A549 (cell line): ENCODE measurements around the gene APH1B. TPM values are rescaled to one million over a fixed set of nuclear protein-coding genes. Genes with fewer than 3 reads are reported as not detected.

Experiments used
- ATAC-seq, 2 experiments: fragments of 200-7000 bp in 1 of 2; fragments of >200 bp in 1 of 2; cut with Nextera tagmentation in 1 of 2; cut with Tn5 transposase in 1 of 2; 3 replicates each; pipeline versions ENCODE4 v1.8.0 to v1.9.1; 2018 to 2020; ENCODE audit warnings: mild to moderate bottlenecking in 1 of 2, moderate library complexity in 1 of 2
- CTCF ChIA-PET: fragments of 300-600 bp; sonication (Branson Sonifier 250); formaldehyde crosslinking; extraction: SDS; loops from one replicate; lab custom pipeline; 2021; ENCODE audit warnings: antibody characterized with exemption, inconsistent platforms; lab: Yijun Ruan, JAX
- POLR2A ChIA-PET: fragments of 350-600 bp; formaldehyde crosslinking; extraction: SDS; loops from one replicate; lab custom pipeline; 2021; ENCODE audit warnings: antibody characterized with exemption, inconsistent platforms; lab: Yijun Ruan, JAX
- DNase-seq, 2 experiments: peaks; one replicate each; pipeline versions ENCODE4 v3.0.0 to v3.0.0-alpha.2; 2011 to 2016; ENCODE audit warnings: low read depth in 1 of 2, low spot score in 1 of 2
- FAIRE-seq: peaks from 2 replicates; lab custom pipeline; 2011; peaks lifted over from hg19 to GRCh38; lab: Jason Lieb, UNC
- H3K27ac ChIP-seq, 2 experiments: fragments of >200 bp; sonication (Bioruptor Twin); formaldehyde crosslinking; 3 replicates each; pipeline ENCODE4 v1.5.1; 2016 to 2017
- H3K4me1 ChIP-seq: fragments of >200 bp; sonication (Bioruptor Twin); formaldehyde crosslinking; 3 replicates; pipeline ENCODE4 v1.6.1; 2016
- H3K4me2 ChIP-seq: fragments of >200 bp; sonication (Bioruptor Twin); formaldehyde crosslinking; 3 replicates; pipeline ENCODE4 v1.6.1; 2016
- H3K4me3 ChIP-seq: fragments of >200 bp; sonication (Bioruptor Twin); formaldehyde crosslinking; 3 replicates; pipeline ENCODE4 v1.5.1; 2016
- H3K9me3 ChIP-seq: fragments of >200 bp; sonication (Bioruptor Twin); formaldehyde crosslinking; 3 replicates; pipeline ENCODE4 v1.6.1; 2016
- EP300 ChIP-seq, 2 experiments: fragments of >200 bp; sonication (Bioruptor Twin); formaldehyde crosslinking; IDR thresholded peaks; 2 replicates in 1 of 2; 3 replicates in 1 of 2; pipeline ENCODE4 v1.6.1; 2016 to 2017
- ESRRA ChIP-seq: fragments of 150-350 bp; IDR thresholded peaks from 2 replicates; pipeline ENCODE4 v1.6.1; 2014; ENCODE audit warnings: mild to moderate bottlenecking, low read length, borderline replicate concordance
- FOSB ChIP-seq: fragments of 250-450 bp; sonication (Bioruptor Pico); IDR thresholded peaks from 2 replicates; pipeline ENCODE4 v1.5.0; 2020; ENCODE audit warnings: mild to moderate bottlenecking, moderate library complexity
- HMGXB4 ChIP-seq: fragments of 250-450 bp; sonication (Bioruptor Pico); IDR thresholded peaks from 2 replicates; pipeline ENCODE4 v1.5.0; 2021; ENCODE audit warnings: mild to moderate bottlenecking, moderate library complexity, borderline replicate concordance
- JUN ChIP-seq, 2 experiments: fragments of >200 bp; sonication (Bioruptor Twin); formaldehyde crosslinking; IDR thresholded peaks; 2 replicates in 1 of 2; 3 replicates in 1 of 2; pipeline ENCODE4 v1.6.1; 2016 to 2017
- KDM1A ChIP-seq: fragments of 200-600 bp; sonication (generic); IDR thresholded peaks from 2 replicates; pipeline ENCODE4 v1.6.1; 2016; ENCODE audit warnings: low read depth, mild to moderate bottlenecking
- MAFK ChIP-seq: fragments of 450-650 bp; IDR thresholded peaks from 2 replicates; pipeline ENCODE4 v1.6.1; 2014; ENCODE audit not compliant: partially characterized antibody
- MAX ChIP-seq: IDR thresholded peaks from 2 replicates; pipeline ENCODE4 v1.6.1; 2012
- MYC ChIP-seq: IDR thresholded peaks from 2 replicates; pipeline ENCODE4 v1.6.1; 2012; ENCODE audit warnings: mild to moderate bottlenecking, inconsistent platforms, low read length, improper control_type of control experiment, borderline replicate concordance
- NFE2L2 ChIP-seq: fragments of 150-350 bp; conservative IDR thresholded peaks from 2 replicates; pipeline ENCODE4 v1.6.1; 2014; ENCODE audit warnings: low read length
- NR3C1 ChIP-seq: fragments of >200 bp; sonication (Bioruptor Twin); formaldehyde crosslinking; IDR thresholded peaks from 3 replicates; pipeline ENCODE4 v1.6.1; 2017
- POLR2A ChIP-seq: IDR thresholded peaks from 2 replicates; pipeline ENCODE4 v1.6.1; 2012; ENCODE audit warnings: mild to moderate bottlenecking, low read length
- RAD21 ChIP-seq, 2 experiments: fragments of >200 bp in 1 of 2; sonication (Bioruptor Twin) in 1 of 2; formaldehyde crosslinking in 1 of 2; IDR thresholded peaks in 1 of 2; conservative IDR thresholded peaks in 1 of 2; 2 replicates in 1 of 2; 3 replicates in 1 of 2; pipeline ENCODE4 v1.6.1; 2012 to 2018; ENCODE audit warnings: inconsistent platforms in 1 of 2
- RCOR1 ChIP-seq: fragments of 150-350 bp; IDR thresholded peaks from 2 replicates; pipeline ENCODE4 v1.6.1; 2014; ENCODE audit warnings: antibody characterized with exemption, low read length, low read depth
- RNF2 ChIP-seq: fragments of 200-600 bp; sonication (generic); IDR thresholded peaks from 2 replicates; pipeline ENCODE4 v1.6.1; 2016; ENCODE audit warnings: low read depth, mild to moderate bottlenecking, antibody characterized with exemption, moderate library complexity, borderline replicate concordance
- SREBF2 ChIP-seq: fragments of 450-650 bp; IDR thresholded peaks from 2 replicates; pipeline ENCODE4 v1.6.1; 2014; ENCODE audit warnings: mild to moderate bottlenecking, moderate library complexity
- ZC3H11A ChIP-seq: fragments of 450-650 bp; IDR thresholded peaks from 2 replicates; pipeline ENCODE4 v1.6.1; 2014; ENCODE audit warnings: antibody characterized with exemption, mild to moderate bottlenecking
- ZNF302 ChIP-seq: fragments of 250-450 bp; sonication (Bioruptor Pico); IDR thresholded peaks from 2 replicates; pipeline ENCODE4 v1.9.0; 2021; ENCODE audit warnings: inconsistent platforms, mild to moderate bottlenecking, moderate library complexity
- WGBS: methylation state at CpG from one replicate; pipeline ENCODE4 v1.1.6; 2017; ENCODE audit errors: missing lambda C conversion rate; 5-methylcytosine and 5-hydroxymethylcytosine counted together
- polyA plus RNA-seq, 4 experiments: library from polyadenylated mRNA; depleted of rRNA in 3 of 4; stranded (reverse); fragments of >200 nt; fragmentation: RNase III in 1 of 4; extraction: RNeasy Plus Mini Kit Qiagen cat#74134 plus additional on column Dnase treatment in 1 of 4; gene quantifications; 2 replicates in 3 of 4; 3 replicates in 1 of 4; pipeline ENCODE4 v1.2.3, GENCODE V29; 2011 to 2017
- TF ChIP-seq, protein P1 (sequence below): IDR thresholded peaks from 2 replicates; pipeline ENCODE4 v1.6.1; 2012; ENCODE audit warnings: low read depth, borderline replicate concordance
- TF ChIP-seq, protein P2 (sequence below): fragments of 200-600 bp; sonication (generic); IDR thresholded peaks from 2 replicates; pipeline ENCODE4 v1.6.1; 2016; ENCODE audit warnings: antibody characterized with exemption, mild to moderate bottlenecking, moderate library complexity
- TF ChIP-seq, protein P3 (sequence below): fragments of 150-350 bp; IDR thresholded peaks from 2 replicates; pipeline ENCODE4 v1.6.1; 2014; ENCODE audit warnings: low read depth, mild to moderate bottlenecking, low read length

Gene APH1B
- polyA plus RNA-seq, 2 of the 4 experiments (the other 2 are of a cell fraction): 16.4 to 28.5 TPM

- Histone ChIP-seq H3K27ac (no peak overlapping the region), H3K9me3 (no peaks in the 10 kb centered on the region), H3K4me3 (no peak overlapping the region), H3K4me1 (no peaks in the 10 kb centered on the region), H3K4me2 (no peak overlapping the region)
- ChIA-PET CTCF (interaction anchor here (0.8 to 1.8 kb wide), 4 partner anchors 9 to 104 kb away, joined by 3 to 8 read pairs (median 5); no protein-coding TSS in a partner anchor), POLR2A (no interaction called here)
- DNase-seq (no peak), FAIRE-seq (peak; percentile 7), ATAC-seq (no peak)
- TF ChIP-seq HMGXB4 (CRISPR knock-in tag): no peak
- no peak for TF ChIP-seq RNF2
- TF ChIP-seq, protein P1, sequence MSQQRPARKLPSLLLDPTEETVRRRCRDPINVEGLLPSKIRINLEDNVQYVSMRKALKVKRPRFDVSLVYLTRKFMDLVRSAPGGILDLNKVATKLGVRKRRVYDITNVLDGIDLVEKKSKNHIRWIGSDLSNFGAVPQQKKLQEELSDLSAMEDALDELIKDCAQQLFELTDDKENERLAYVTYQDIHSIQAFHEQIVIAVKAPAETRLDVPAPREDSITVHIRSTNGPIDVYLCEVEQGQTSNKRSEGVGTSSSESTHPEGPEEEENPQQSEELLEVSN: no peak
- no peak for TF ChIP-seq ZC3H11A
- no peak for TF ChIP-seq SREBF2
- TF ChIP-seq EP300 (IDR thresholded peaks at IDR 0.05): no peak
- TF ChIP-seq RAD21 (conservative IDR thresholded peaks at IDR 0.05 in 1 of 2, IDR thresholded peaks at IDR 0.05 in 1 of 2): no peak
- 92% methylated on average over 7 of the region's 7 CpGs for WGBS
Measured at GRCh38 chr15:63299943-63300575, 22.7 kb downstream of the APH1B start.

GRCh38 chr15:63301088-63301487 lies 23.7 kb downstream of the APH1B start:
- 83% methylated on average over 1 of the region's 1 CpG for WGBS

DNA sequence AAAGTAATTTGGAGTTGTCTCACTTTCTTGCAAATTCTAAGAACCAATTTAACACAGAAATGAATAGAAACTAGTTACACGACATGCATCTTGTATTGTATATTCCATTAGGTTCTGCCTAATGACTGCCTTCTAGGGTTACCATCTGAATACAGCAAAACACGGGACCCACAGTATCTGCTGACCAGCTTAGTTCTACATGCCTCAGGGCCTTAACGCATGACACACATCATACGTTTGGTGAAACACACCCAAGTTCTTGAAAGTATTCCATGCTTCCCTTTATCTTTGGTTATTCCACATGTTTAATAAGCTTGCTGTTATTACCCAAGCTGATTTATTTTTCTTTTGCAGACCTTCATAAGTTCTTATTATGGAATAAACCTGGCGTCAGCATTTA lies 27.9 kb downstream of the APH1B start:
- POLR2A ChIA-PET: no interaction called here
- no peak for FAIRE-seq
- TF ChIP-seq NR3C1 (no peak), KDM1A (no peak), MAFK (no peak), RCOR1 (no peak), ESRRA (no peak), RNF2 (no peak), MYC (no peak)
- TF ChIP-seq, protein P2, sequence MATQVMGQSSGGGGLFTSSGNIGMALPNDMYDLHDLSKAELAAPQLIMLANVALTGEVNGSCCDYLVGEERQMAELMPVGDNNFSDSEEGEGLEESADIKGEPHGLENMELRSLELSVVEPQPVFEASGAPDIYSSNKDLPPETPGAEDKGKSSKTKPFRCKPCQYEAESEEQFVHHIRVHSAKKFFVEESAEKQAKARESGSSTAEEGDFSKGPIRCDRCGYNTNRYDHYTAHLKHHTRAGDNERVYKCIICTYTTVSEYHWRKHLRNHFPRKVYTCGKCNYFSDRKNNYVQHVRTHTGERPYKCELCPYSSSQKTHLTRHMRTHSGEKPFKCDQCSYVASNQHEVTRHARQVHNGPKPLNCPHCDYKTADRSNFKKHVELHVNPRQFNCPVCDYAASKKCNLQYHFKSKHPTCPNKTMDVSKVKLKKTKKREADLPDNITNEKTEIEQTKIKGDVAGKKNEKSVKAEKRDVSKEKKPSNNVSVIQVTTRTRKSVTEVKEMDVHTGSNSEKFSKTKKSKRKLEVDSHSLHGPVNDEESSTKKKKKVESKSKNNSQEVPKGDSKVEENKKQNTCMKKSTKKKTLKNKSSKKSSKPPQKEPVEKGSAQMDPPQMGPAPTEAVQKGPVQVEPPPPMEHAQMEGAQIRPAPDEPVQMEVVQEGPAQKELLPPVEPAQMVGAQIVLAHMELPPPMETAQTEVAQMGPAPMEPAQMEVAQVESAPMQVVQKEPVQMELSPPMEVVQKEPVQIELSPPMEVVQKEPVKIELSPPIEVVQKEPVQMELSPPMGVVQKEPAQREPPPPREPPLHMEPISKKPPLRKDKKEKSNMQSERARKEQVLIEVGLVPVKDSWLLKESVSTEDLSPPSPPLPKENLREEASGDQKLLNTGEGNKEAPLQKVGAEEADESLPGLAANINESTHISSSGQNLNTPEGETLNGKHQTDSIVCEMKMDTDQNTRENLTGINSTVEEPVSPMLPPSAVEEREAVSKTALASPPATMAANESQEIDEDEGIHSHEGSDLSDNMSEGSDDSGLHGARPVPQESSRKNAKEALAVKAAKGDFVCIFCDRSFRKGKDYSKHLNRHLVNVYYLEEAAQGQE: no peak
- TF ChIP-seq, protein P3, sequence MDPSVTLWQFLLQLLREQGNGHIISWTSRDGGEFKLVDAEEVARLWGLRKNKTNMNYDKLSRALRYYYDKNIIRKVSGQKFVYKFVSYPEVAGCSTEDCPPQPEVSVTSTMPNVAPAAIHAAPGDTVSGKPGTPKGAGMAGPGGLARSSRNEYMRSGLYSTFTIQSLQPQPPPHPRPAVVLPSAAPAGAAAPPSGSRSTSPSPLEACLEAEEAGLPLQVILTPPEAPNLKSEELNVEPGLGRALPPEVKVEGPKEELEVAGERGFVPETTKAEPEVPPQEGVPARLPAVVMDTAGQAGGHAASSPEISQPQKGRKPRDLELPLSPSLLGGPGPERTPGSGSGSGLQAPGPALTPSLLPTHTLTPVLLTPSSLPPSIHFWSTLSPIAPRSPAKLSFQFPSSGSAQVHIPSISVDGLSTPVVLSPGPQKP: no peak

More at GRCh38 chr15:63301088-63301487, 23.7 kb downstream of the APH1B start:
- Histone ChIP-seq H3K4me1 (no peaks in the 10 kb centered on the region), H3K4me2 (no peak overlapping the region), H3K27ac (no peak overlapping the region), H3K4me3 (no peak overlapping the region), H3K9me3 (no peaks in the 10 kb centered on the region)
- TF ChIP-seq JUN (IDR thresholded peaks at IDR 0.05) (no peak), ZNF302 (CRISPR knock-in tag) (no peak), RAD21 (conservative IDR thresholded peaks at IDR 0.05 in 1 of 2, IDR thresholded peaks at IDR 0.05 in 1 of 2) (no peak), NFE2L2 (no peak), POLR2A (no peak), HMGXB4 (CRISPR knock-in tag) (no peak), MAX (no peak), FOSB (CRISPR knock-in tag) (no peak)
- CTCF ChIA-PET: interaction anchor here (1.7 to 1.8 kb wide), 2 partner anchors 38 to 101 kb away, joined by 4 to 8 read pairs; no protein-coding TSS in a partner anchor
- no peak for ATAC-seq
- DNase-seq: no peak
- FAIRE-seq: no peak
- POLR2A ChIA-PET: no interaction called here

More for the DNA sequence above, 27.9 kb downstream of the APH1B start:
- CTCF ChIA-PET: interaction anchor here (0.5 to 7.6 kb wide), 2 partner anchors 15 to 154 kb away, joined by 4 to 51 read pairs; no protein-coding TSS in a partner anchor
- no peak for ATAC-seq
- no peak for DNase-seq
- H3K27ac ChIP-seq: no peak overlapping the region
- H3K4me1 ChIP-seq: no peaks in the 10 kb centered on the region
- 89% methylated on average over 5 of the region's 5 CpGs for WGBS
- H3K4me2 ChIP-seq: no peak overlapping the region
- no peak overlapping the region for H3K4me3 ChIP-seq
- H3K9me3 ChIP-seq: no peaks in the 10 kb centered on the region
